Dermis blood vessel endothelial cell (primary cell): ENCODE measurements around the gene MXI1. TPM values are rescaled to one million over a fixed set of nuclear protein-coding genes. Genes with fewer than 3 reads are reported as not detected.

Experiments used
- DNase-seq: peaks from one replicate; pipeline ENCODE4 v3.0.0; 2010
- total RNA-seq: library from RNA; depleted of rRNA; stranded (reverse); fragments of >200 nt; gene quantifications from 2 replicates; pipeline ENCODE4 v1.2.3, GENCODE V29; 2014

MXI1 gene
- total RNA-seq, 1 donor from 2014 or later = 9.5 TPM

GRCh38 chr10:110216240-110216639 lies 8.8 kb downstream of the MXI1 start:
- DNase-seq = no peak

DNA sequence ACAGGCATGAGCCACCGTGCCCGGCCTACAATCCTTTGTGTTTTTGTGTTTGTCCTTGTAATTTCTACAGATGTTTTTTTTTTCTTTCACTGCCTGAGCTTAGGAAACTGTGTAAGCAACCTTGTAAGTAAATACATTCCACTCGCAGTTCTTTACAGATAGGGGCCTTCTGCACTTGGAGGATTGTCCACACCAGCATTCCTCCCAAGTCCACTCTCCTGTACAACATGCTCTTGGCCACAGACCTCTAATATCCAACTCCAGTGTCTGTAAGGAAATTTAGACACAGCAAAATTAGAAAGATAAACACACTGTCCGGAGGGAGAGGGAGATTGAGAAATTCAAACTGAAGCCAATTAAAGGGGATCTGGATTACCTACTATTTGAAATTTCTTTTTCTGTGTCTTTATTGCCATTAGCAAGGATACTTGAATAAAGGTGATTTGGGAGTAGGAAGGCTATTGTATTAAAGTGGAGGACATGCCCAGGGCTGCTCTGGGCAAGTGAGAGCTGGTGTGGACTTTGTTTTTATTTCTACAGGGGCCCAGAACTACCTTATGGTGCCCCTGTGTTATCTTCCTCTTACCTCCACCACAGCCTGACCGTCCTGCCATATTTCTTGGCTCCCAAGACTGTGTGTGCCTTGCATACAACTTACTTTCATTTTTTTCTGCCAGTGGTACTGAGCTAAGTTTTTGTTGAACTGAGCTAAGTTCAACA lies 9.7 kb downstream of the MXI1 start:
- no peak for DNase-seq

- DNase-seq = no peak
Observed at GRCh38 chr10:110217662-110218008, 10.2 kb downstream of the MXI1 start.

DNA sequence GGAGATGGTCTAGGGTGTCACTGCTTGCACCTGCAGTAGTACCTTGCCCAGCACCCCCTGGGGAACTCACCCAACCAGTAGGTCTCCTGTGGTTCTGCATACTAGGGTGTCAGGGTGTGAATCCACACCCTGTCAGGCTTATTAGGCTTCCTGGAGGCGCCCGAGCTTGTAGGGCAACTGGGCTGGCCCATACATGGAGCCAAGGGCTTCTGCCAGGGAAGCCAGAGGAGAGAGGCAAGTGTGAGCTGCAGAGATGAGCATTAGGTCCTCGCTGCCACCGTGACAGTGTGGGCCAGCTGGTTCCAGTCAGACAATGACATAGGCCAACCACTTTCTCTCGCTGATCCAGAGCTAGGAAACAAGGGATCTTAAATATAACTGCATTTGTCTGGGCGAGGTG lies 11.2 kb downstream of the MXI1 start:
- no peak for DNase-seq

- no peak for DNase-seq
Observed at GRCh38 chr10:110219884-110220283, 12.5 kb downstream of the MXI1 start.

GRCh38 chr10:110220398-110220797 lies 13.0 kb downstream of the MXI1 start:
- no peak for DNase-seq

DNA sequence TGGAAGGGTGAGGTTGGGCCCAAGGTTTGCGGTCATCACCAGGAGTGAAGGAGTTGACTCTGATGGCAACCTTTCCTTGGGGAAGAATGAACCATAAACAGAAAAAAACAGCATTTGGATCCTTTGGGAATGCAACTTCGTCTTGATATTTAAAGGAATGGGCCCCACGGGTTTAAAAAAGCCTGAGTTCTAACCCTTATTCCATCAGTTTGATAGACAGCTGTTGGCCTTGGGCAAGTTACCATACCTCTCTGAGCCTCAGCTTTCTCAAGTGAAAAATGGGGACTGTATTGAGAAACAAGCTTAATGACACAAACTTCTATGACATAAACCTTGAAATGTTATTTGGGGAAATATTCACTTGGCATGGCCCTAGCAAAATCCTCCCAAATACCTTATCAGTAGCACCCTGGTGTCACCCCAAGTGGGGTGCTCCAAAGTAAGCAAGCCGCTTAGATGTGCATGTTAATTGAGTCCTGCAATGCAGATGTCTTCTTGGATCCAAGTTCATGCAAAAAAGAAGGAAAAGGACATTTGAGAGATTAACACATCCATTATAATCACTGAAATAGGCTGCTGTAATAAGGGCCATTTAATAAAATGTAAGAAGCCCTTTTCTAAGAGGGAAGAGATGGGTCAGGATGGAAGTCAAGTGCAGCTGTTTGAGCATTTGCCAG lies 13.8 kb downstream of the MXI1 start:
- DNase-seq = no peak

DNA sequence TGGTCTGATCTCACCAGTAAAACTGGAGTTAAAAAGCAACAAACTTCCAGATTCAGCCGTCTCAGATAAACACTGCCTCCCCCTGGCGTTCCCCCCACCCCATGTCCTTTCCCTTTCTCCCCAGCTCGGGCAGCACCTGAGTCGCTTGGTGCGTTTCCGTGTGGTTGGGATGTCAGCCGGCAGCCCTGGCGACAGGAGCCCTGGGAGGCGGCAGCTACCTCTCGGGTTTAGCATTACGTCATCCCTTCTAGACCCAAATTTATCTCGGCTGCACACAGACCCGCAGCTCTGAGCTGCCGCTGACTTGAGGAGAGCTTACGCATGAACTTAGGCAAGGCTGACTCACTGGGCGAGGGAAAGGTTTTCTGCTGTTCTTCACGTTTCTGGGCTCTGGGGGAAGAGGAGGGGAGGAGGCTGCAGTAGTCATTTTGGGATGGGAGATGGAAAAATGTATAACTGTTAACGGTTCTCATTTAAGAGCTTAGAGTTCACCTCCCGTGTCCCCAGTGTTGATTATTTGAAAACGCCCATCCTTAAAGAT lies 14.4 kb downstream of the MXI1 start:
- DNase-seq = peak; percentile 33

- no peak for DNase-seq
Observed at GRCh38 chr10:110222641-110223297, 15.4 kb downstream of the MXI1 start.

- DNase-seq = no peak
Observed at GRCh38 chr10:110223298-110223925, 16.0 kb downstream of the MXI1 start.

DNA sequence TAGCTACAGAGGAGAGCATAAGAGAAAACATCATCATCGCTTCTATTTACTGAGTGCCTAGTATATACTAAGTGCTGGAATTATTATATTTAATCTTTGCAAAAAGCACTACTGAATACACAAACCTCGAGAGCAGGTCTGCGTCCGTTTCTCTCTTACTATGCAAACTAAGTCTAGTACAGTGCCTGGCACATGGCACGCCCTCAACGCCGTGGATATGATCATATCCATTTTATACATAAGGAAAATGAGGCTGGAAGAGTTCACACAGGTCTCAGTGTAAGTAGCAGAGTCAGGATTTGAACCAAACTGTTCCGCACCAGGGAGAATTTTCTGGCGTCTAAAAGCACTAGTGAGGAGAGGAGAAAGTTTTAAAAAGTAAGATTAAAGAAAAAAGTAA lies 17.6 kb downstream of the MXI1 start:
- DNase-seq = no peak

DNA sequence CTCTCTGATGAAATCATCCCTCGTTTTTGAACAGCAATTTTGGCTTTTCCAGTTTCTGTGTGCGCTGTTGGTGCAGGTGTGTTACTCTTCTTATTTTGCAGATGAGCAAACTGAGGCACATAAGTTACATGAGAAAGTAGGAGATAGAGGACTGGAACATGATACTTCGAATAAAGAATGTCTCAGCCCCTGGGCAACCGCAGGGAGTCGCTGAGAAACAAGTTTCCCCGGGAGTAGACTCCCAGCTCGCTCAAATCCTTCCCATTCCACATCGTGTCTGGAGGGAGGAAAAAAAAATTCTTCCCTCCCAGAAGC lies 18.0 kb downstream of the MXI1 start:
- no peak for DNase-seq

DNA sequence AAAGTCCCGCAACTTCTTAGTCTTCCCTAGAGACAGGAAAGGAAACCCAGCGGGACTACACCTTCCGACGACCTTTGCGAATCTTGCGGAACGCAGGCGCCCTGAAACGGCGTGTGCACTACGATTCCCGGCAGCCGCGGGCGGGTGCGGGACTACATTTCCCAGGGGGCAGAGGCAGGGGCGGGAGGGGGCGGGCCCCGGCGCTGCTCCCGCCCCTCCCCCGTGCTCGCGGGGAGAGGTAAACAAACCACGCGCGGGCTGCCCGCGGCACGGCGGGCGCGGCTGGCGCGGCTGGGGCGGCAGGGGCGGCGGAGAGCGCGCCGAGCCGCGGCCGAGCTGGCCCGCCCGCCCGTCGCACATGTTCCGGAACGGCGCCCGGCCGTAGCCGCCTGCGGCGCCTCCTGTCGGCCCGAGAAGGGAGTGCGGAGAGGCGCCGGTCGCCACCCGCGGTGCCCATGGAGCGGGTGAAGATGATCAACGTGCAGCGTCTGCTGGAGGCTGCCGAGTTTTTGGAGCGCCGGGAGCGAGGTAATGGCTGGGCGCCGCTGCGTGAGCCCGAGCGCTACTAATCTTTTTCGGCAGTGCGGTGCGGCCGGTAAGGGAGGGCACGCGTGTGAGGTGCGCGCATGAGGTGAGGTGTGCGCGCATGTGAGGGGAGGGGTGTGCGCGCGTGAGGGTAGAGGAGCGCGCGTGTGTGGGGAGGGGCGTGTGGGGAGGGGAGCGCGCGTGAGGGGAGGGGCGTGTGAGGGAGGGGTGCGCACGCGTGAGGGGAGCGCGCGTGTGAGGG lies 18.5 kb downstream of the MXI1 start:
- DNase-seq = peak; percentile 93

DNA sequence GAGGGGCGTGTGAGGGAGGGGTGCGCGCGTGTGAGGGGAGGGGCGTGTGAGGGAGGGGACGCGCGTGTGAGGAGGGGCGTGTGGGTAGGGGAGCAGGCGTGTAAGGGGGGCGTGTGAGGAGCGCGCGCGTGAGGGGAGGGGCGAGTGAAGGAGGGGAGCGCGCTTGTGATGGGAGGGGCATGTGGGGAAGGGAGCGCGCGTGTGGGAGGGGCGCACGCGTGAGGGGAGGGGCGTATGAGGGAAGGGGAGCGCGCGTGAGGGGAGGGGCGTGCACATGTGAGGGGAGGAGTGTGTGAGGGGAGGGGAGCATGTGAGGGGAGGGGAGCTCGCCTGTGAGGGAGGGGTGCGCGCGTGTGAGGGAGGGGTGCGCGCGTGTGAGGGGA lies 19.1 kb downstream of the MXI1 start:
- DNase-seq = peak; percentile 97

DNA sequence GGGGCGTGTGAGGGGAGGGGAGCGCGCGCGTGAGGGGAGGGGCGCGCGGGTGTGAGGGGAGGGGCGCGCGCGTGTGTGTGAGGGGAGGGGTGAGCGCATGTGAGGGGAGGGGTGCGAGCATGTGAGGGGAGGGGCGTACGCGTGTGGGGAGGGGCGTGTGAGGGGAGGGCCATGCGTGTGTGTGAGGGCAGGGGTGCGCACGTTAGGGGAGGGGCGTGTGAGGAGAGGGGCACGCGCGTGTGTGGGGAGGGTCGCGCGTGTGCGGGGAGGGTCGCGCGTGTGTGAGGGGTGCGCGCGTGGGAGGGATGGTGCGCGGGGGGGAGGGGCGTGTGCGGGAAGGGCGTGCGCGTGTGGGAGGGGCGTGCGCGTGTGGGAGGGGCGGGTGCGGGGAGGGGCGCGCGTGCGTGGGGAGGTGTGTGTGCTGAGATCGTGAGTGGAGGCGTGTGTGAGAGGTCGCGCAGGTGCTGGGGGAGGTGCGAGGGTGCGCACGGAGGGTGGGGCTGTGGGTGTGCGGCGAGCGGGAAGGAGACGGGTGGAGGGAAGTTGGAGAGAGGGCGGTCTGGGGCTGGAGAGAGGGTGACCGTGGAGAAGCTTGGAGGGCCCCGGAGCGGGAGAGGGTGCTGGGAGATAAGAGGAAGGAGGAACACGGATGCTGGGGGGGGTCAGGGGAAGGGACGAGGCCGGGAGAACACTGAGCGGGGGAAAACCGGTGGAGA lies 19.7 kb downstream of the MXI1 start:
- no peak for DNase-seq

- no peak for DNase-seq
Observed at GRCh38 chr10:110228066-110228465, 20.7 kb downstream of the MXI1 start.

DNA sequence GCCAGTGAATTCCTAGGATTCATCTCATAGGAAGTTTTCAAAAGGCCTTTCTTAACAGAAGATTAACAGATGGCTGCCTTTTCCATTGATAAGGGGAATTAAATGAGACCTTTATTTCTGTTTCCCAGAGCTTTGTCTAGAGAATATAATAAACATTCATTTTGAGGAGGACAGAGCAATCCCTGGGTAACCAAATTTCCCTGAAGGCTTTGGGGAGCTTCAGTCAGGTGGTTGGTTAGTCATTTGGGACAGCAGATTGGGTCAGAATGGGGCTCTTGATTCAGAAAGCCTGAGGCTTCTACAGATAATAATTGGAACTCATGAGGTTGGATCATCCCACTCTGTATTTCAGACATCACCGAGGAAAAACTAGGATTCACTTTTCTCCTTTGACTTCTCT lies 21.8 kb downstream of the MXI1 start:
- no peak for DNase-seq

GRCh38 chr10:110233846-110234245 lies 26.4 kb downstream of the MXI1 start:
- DNase-seq = no peak

GRCh38 chr10:110237894-110238480 lies 30.6 kb downstream of the MXI1 start:
- no peak for DNase-seq

DNA sequence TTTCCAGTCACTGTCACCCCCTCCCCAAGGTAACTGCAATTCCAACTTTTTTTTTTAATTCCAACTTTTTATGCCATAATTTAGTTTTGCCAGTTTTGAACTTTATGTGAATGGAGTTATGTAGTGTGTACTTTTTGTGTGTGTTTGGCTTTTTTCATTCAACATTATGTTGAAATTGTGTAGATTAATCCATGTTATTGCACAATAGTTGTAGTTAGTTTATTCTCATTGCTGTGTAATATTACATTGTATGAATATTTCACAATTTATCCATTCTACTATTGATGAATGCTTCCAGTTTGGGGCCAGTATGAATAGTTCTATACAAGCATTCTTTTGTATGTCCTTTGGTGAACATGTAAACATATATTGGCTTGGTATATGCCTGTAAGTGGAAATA lies 32.5 kb downstream of the MXI1 start:
- DNase-seq = no peak

GRCh38 chr10:110241407-110241806 lies 34.0 kb downstream of the MXI1 start:
- no peak for DNase-seq

GRCh38 chr10:110241841-110242240 lies 34.4 kb downstream of the MXI1 start:
- DNase-seq = no peak
